ENCODE results near the gene RGS4.

DNA sequence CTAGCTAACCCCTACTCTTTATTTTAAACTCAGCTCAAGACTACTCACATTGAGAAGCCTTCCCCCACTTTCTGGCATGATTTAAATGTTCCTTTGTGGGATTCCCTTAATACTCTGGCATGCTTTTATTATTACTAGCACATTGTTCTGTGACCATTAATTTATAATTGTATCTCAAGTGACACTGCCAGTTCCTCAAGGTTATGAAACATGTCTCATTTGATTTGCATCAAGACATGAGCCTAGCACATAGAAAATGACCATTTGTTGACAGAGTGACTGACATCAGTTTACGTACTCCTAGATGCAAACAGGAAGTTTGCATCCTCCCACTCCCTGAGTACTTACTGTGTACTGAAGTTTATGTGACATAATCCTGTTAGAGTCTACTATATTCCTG is 15.2 kb downstream of the RGS4 start:
- TF ChIP-seq CTCF (conservative IDR thresholded peaks at IDR 0.05) (no peak), EZH2 (IDR thresholded peaks at IDR 0.05; ENCODE audit: low read depth) (no peak)
